Midbrain (tissue), 1 donor: ENCODE data around the gene MUSTN1.
A peak's percentile ranks its signal among the peaks of the same experiment; 100 is the strongest.

ENCODE experiments used
- DNase-seq: peaks from one replicate; lab custom pipeline; 2025; lab: John Stamatoyannopoulos, UW

Gene MUSTN1

DNA sequence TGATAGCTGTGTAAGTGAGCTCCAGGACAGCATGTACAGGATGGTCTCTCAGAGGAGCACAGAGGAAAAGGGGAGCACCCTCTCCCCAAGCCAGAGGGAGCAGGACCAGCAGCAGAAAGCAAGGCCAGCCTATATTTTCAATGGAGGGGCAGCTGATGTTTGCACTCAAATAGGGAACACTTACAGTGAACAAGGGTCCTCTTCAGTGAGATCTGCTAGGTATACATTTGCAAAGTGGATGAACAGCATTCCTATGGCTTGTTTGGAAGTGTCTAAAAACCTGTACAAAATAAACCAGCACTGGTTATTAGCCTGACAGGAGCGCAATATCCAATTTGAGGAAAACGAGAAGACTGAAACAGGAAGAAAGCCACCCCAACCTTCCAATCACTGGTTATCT lies 17.6 kb upstream of the MUSTN1 start:
- DNase-seq: no peak

- no peak for DNase-seq
These were observed 16.5 kb upstream of the MUSTN1 start for GRCh38 chr3:52851348-52851747.

- no peak for DNase-seq
These were observed 14.8 kb upstream of the MUSTN1 start for GRCh38 chr3:52849656-52850055.

- DNase-seq: no peak
These were observed 13.8 kb upstream of the MUSTN1 start for GRCh38 chr3:52848617-52849016.

DNA sequence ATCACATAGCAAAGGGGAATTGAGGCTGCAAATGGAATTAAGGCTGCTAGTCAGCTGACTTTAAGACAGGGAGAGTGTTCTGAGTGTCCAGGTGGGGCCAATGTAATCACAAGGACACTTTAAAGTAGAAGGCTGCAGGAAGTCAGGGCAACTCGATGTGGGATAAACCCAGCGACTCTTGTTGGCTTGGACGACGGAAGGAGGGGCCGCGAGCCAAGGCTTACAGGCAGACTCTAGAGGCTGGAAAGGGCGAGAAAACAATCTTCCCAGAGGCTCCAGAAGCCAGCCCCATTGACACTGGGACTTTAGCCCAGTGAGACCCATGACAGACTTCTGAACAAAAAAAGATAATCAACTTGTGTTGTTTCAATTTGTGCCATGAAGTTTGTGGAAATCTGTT lies 12.9 kb upstream of the MUSTN1 start:
- no peak for DNase-seq

- DNase-seq: no peak
These were observed 12.4 kb upstream of the MUSTN1 start for GRCh38 chr3:52847241-52847640.

DNA sequence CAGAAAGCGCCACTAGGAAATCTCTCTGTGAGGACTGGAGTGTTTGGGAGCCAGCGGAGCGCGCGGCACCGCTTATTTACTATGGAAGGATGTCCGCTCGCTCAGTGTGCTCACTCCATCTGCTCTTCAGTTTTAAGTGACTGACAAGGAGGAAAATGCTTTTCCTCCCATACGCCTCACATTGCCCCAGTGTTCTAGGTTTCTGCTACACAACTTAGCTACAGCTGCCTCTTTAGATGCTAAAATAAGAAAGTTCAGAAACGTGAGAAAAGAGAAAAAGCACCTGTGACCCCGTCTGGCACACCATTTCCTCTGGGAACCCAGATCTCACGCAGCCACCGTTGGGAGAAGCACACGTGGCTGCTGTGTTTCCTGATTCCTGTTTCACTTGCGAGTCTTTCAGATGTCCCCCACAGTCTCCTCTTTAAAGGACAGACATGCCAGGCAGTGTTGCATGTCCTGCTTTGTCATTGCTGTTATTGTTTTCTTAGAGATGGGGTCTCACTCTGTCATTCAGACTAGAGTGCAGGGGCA lies 11.7 kb upstream of the MUSTN1 start:
- no peak for DNase-seq

- DNase-seq: no peak
These were observed 11.0 kb upstream of the MUSTN1 start for GRCh38 chr3:52845691-52846431.

DNA sequence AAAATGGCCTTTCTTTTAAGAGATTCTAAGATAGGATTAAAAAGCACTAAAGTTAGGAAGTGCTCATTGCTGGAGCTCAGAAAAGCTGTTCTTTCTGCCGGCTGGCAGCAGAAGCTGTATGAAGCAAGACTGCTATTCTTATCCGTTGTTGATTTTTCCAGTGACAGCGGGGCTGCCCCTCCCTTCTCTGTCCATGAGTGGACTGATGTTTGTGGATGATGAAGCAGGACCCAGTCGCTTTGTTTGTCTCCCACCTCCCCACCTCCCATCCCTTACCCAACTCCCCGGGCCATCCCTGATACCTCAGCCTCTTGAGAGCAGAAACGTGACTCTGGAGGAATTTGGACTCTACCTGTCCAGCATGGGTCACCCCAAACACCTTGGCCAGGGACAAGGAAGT lies 10.3 kb upstream of the MUSTN1 start:
- DNase-seq: peak; percentile 48

- DNase-seq: no peak
These were observed 9.6 kb upstream of the MUSTN1 start for GRCh38 chr3:52844290-52844975.

DNA sequence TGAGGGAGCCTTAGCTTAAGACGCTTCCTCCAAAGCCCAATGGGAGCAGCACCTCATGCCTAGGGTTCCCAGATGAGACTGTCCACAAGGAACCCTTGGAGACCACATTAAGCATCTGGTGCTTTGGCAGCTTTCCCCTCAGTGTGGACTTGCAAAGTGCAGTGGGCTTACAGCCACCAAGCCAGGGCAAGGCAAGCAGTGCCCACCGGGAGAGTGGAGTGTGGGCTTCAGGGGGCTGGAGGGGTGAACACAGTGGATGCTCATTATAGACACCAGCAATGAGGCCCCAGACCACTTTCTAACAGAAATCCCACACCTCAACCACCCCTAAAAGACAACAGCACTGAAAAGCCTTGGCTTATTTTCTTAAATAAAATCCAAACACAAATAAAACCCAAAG lies 9.1 kb upstream of the MUSTN1 start:
- no peak for DNase-seq

DNA sequence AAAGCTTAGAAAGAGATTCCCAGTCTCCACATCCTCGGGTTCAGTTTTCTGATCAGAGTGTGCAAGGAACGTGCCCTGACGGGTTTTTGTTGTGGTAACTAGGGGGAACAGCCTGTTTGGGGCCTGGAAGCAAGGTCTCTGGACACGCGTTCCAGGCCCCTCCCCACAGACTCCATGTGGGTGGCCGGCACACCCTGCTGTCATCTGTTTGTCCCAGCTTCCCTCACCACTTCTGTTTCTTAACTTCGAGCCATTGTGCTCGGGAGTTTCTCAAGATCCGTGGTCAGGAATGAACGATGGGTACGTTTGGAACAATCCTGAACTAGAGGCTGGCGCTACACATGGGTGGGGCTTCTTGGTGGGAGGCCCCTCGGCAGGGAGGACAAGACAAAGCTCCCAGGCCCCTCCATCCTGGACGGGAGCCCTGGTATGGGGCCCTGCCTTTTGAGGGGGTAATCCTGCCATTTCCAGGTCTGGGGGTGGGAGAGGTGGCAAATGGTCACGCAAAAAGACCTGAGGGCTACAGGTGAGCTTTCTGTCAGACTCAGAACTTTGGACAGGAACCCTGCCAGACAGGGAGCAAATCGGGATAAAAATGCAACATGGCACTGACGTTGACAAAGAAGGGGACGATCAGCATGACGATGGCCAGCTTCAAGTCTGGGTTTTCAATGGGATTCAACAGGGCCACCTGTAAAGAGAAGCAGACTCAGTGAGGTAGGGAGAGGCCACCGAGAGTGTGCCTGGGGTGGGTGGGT lies 8.5 kb upstream of the MUSTN1 start:
- DNase-seq: no peak

DNA sequence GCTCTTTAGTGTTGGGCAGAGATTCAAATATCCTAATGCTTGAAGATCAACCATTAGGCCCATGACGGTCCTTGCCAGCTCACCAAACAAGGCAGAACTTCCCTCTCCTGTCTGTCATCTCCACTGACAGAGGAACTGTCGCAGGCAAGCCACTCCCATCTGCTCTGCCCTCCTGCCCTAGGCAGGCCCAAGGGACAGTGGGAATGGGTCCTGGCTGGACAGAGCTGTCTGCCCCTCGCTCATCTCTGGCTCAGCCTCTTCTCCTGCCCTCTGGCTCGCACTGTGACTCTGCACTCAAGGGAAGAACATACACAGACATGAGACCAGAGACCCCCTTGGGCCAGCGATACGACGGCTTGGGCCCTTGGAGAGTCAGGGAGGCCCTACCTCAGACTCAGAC lies 7.6 kb upstream of the MUSTN1 start:
- DNase-seq: no peak

- DNase-seq: no peak
These were observed 7.1 kb upstream of the MUSTN1 start for GRCh38 chr3:52841981-52842340.

DNA sequence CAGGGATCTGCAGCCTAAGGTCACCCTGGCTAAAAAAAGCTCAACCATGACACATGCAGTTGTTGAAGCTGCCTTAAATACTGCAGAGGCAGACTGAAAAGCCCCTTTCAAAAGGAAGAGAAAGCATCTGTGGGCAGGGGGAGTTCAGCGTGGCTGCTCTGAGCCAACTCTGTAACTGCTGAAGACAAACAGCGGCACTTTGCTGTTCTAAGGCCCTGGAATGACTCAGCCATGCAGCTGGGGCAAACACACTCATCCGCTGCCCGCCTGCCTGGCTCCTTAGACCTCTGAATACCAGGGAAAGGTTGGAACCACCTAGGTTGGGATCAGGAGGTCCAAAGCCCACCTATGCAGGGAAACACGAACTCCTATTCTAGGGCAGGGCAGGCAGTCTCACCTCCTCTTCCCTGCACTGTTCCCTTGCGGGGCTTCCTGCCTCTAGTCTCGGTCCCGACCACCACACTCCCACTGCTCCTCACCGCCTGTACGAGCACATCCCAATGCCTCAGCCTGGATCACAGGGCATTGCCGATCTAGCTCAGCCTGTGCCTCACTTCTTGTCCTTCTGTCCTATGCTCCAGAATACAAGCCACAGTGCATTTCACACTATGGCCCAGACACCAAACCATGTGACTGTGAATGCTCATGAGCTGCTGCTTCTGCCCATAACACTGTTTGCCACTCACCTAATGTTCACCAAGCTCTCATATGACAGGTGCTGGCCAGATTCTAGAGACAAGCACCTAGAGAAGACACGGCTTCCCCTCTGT lies 6.6 kb upstream of the MUSTN1 start:
- DNase-seq: no peak

DNA sequence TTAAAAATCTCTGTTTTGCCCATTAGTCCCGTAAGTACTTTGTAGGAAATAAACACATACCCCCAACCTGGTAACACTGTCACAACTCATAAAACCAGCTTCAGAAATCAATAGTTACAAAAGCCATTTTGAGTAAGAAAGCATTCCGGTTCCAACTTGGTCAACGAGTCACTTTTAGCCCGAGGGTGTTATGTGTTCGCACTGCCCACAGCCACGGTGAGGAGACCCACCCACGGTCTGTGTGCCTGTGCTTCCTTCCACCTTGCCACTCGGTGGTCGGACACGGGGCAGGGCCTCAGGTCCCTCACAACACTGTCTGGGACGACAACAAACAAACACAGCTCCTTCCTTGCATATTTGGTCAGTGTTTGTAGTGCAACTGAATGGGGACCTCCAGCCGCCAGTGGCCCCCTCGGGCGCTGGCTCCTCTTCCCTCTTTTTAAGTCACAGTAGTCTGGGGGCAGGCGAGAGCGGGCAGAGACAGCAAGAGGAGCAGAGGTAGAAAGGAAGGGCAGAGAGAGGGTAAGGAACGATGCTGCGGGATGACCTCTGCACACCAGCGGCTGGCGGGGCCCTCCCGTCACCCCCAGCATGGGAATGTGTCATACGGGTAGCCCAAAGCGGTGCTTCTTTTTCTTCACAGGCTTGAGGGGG lies 5.2 kb upstream of the MUSTN1 start:
- no peak for DNase-seq

GRCh38 chr3:52839268-52839575 lies 4.4 kb upstream of the MUSTN1 start:
- no peak for DNase-seq

- DNase-seq: no peak
These were observed 3.9 kb upstream of the MUSTN1 start for GRCh38 chr3:52838561-52839267.

- no peak for DNase-seq
These were observed 2.2 kb upstream of the MUSTN1 start for GRCh38 chr3:52836986-52837385.

GRCh38 chr3:52836471-52836845 lies 1.6 kb upstream of the MUSTN1 start:
- no peak for DNase-seq
